K562 (cell line): ENCODE data around the gene U2SURP. TPM values are rescaled to one million over a fixed set of nuclear protein-coding genes. Genes with fewer than 3 reads are reported as not detected.

ENCODE experiments used
- ATAC-seq: fragments of 200-7000 bp; cut with Tn5 transposase; 3 replicates; pipeline ENCODE4 v1.9.1; 2020; ENCODE audit warnings: moderate library complexity
- BruUV-seq: library from RNA; stranded (reverse); fragments of 400-500 nt; replicated peaks from 2 replicates; lab custom pipeline; 2021; lab: Mats Ljungman, UMichigan
- CTCF ChIA-PET: fragments of 300-600 bp; formaldehyde crosslinking; extraction: SDS; loops from one replicate; lab custom pipeline; 2021; ENCODE audit warnings: low intra/inter-chr PET ratio; lab: Yijun Ruan, JAX
- POLR2A ChIA-PET: fragments of 300-600, 350-650 bp; sonication (Branson Sonifier 250); formaldehyde crosslinking; extraction: SDS; loops from one replicate; lab custom pipeline; 2021; ENCODE audit warnings: antibody characterized with exemption, inconsistent platforms; lab: Yijun Ruan, JAX
- DNase-seq, 4 experiments: peaks; one replicate each; pipeline versions ENCODE4 v3.0.0 to v3.0.0-alpha.2; 2011 to 2018; ENCODE audit warnings: low spot score in 3 of 4, mixed read lengths in 3 of 4; ENCODE audit errors: extremely low read depth in 1 of 4
- FAIRE-seq: peaks from 2 replicates; lab custom pipeline; 2011; peaks lifted over from hg19 to GRCh38; lab: Jason Lieb, UNC
- H2AFZ ChIP-seq: 2 replicates; pipeline ENCODE4 v1.6.0; 2011; ENCODE audit warnings: low read depth, low read length, control low read depth, inconsistent platforms
- H3K27ac ChIP-seq: fragments of 200-600 bp; 3 replicates; pipeline ENCODE4 v1.8.0; 2011; ENCODE audit warnings: low read depth, mild to moderate bottlenecking, control low read depth, inconsistent platforms, low read length, moderate library complexity, mixed read lengths; ENCODE audit errors: extremely low read depth
- H3K27me3 ChIP-seq, 2 experiments: fragments of 300-600 bp in 1 of 2; 2 replicates in 1 of 2; 3 replicates in 1 of 2; pipeline versions ENCODE4 v1.6.0 to v1.8.0; 2011; ENCODE audit warnings: inconsistent platforms in 2 of 2, low read length in 2 of 2, mild to moderate bottlenecking in 1 of 2, mixed read lengths in 1 of 2, moderate library complexity in 1 of 2; ENCODE audit not compliant: control insufficient read depth in 2 of 2, insufficient read depth in 2 of 2
- H3K36me3 ChIP-seq: fragments of 300-600 bp; 3 replicates; pipeline ENCODE4 v1.8.0; 2011; ENCODE audit warnings: mild to moderate bottlenecking, low read length, inconsistent platforms; ENCODE audit not compliant: control insufficient read depth, insufficient read depth
- H3K4me1 ChIP-seq, 2 experiments: fragments of 200-600 bp in 1 of 2; replicated peaks in 1 of 2; 2 replicates in 1 of 2; 3 replicates in 1 of 2; pipeline versions ENCODE4 v1.5.1 to v1.8.0; 2011; ENCODE audit warnings: inconsistent platforms in 2 of 2, low read length in 2 of 2, mild to moderate bottlenecking in 1 of 2, mixed read lengths in 1 of 2, moderate library complexity in 1 of 2; ENCODE audit not compliant: control insufficient read depth in 2 of 2, insufficient read depth in 2 of 2
- H3K4me2 ChIP-seq: 2 replicates; pipeline ENCODE4 v1.6.1; 2011; ENCODE audit warnings: low read length, control low read depth, inconsistent platforms, mixed read lengths; ENCODE audit not compliant: insufficient read depth
- H3K4me3 ChIP-seq: fragments of 200-600 bp; sonication (generic), shearing (Covaris generic); 2 replicates; pipeline ENCODE4 v1.5.1; 2016; ENCODE audit warnings: control low read depth, inconsistent platforms
- H3K79me2 ChIP-seq: fragments of 200-600 bp; 3 replicates; pipeline ENCODE4 v1.8.0; 2011; ENCODE audit warnings: low read length, inconsistent platforms; ENCODE audit not compliant: control insufficient read depth, insufficient read depth
- H3K9ac ChIP-seq, 2 experiments: 2 replicates each; pipeline versions ENCODE4 v1.6.0 to v1.6.1; 2011; ENCODE audit warnings: low read depth in 2 of 2, low read length in 2 of 2, control low read depth in 1 of 2, inconsistent platforms in 1 of 2, mild to moderate bottlenecking in 1 of 2, mixed read lengths in 1 of 2; ENCODE audit not compliant: insufficient read depth in 1 of 2
- H3K9me1 ChIP-seq: one replicate; pipeline ENCODE4 v1.6.0; 2011; ENCODE audit warnings: inconsistent platforms, mild to moderate bottlenecking, low read length, moderate library complexity; ENCODE audit not compliant: control insufficient read depth, insufficient read depth
- H3K9me3 ChIP-seq: replicated peaks from 2 replicates; pipeline ENCODE4 v1.5.1; 2011; ENCODE audit warnings: low read depth, low read length, inconsistent platforms; ENCODE audit not compliant: control insufficient read depth, insufficient read depth
- H4K20me1 ChIP-seq: replicated peaks from 2 replicates; pipeline ENCODE4 v1.6.1; 2011; ENCODE audit warnings: low read length, inconsistent platforms, mixed read lengths; ENCODE audit not compliant: control insufficient read depth, insufficient read depth
- RERE ChIP-seq: sonication (generic); formaldehyde crosslinking; IDR thresholded peaks from 2 replicates; pipeline ENCODE4 v1.8.0; 2023; ENCODE audit warnings: missing genetic modification reagents, mild to moderate bottlenecking, borderline replicate concordance
- WGBS: fragments of 100-300 bp; shearing (Covaris generic); methylation state at CpG from one replicate; pipeline ENCODE4 v1.1.6; 2016; ENCODE audit warnings: low coverage, mixed read lengths; ENCODE audit not compliant: insufficient coverage; ENCODE audit errors: missing lambda C conversion rate; 5-methylcytosine and 5-hydroxymethylcytosine counted together
- in situ Hi-C: fragments of 300-500 bp; cut with MboI; formaldehyde crosslinking; loops from 4 replicates; pipeline ENCODE4 v1.15.0; 2018; ENCODE audit warnings: inconsistent platforms, mixed read lengths
- intact Hi-C: fragments of 100-400 bp; cut with micrococcal nuclease; formaldehyde crosslinking; loops from 2 replicates; pipeline ENCODE4 v1.14.2; 2022
- polyA plus RNA-seq, 8 experiments: library from polyadenylated mRNA; depleted of rRNA in 4 of 8; stranded (reverse) in 5 of 8; unstranded in 3 of 8; fragments of >200 nt; fragmentation: Nextera tagmentation in 2 of 8; fragmentation: Illumina TruSeq in 1 of 8; extraction: Ambion mirVana in 2 of 8; extraction: Trizol in 1 of 8; gene quantifications; 2 replicates each; pipeline versions ENCODE4 v1.2.1 to v1.2.3, GENCODE V29; 2011 to 2014; ENCODE audit warnings: inconsistent platforms in 1 of 8, missing spikeins in 1 of 8
- total RNA-seq, 7 experiments: library from RNA; depleted of rRNA in 6 of 7; stranded (reverse); fragments of >200 nt in 6 of 7; fragmentation: Illumina TruSeq in 2 of 7; extraction: Trizol in 2 of 7; gene quantifications; 2 replicates each; pipeline versions ENCODE4 v1.2.1 to v1.2.3, GENCODE V29; 2011 to 2021; ENCODE audit warnings: low replicate concordance in 1 of 7

U2SURP gene
- total and polyA plus RNA-seq, 9 of the 15 experiments (the other 6 are each of a cell fraction or from before 2014, with no cell fraction given): 128 to 322 (median 191) TPM

DNA sequence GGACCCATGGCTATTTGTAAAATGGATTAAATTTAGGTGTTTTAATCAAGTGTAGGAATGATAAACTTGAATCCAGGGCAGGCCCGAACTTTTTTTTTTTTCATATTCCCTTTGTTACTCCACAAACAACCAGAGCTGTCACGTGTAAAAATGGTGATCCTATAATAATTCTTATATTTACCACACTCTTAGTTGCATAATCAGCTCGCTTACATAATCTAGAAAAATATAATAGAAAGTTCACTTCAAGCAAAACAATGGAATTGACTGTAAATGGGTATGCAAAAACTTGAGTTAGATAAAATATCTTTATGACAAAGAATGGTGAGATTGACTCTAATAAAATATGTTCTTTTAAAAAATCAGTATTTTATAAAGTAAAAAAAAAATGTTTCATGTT, 35.8 kb upstream of the U2SURP start:
- no peak for DNase-seq
- Histone ChIP-seq H3K4me3 (no peak overlapping the region), H3K9ac (no peak overlapping the region), H3K4me2 (no peak overlapping the region), H4K20me1 (no peaks in the 10 kb centered on the region), H3K36me3 (no peaks in the 10 kb centered on the region), H3K4me1 (peaks cover 15 to 26% of the 10 kb centered on the region in 2 experiments; a peak in 4 of 5 replicates), H2AFZ (no peak overlapping the region), H3K9me1 (no peaks in the 10 kb centered on the region), H3K9me3 (peaks cover 2% of the 10 kb centered on the region; the same call in 1 of the 2 replicates), H3K79me2 (no peaks in the 10 kb centered on the region), H3K27me3 (no peaks in the 10 kb centered on the region), H3K27ac (no peak overlapping the region)
- WGBS: 46% methylated on average over 3 of the region's 3 CpGs
- intact Hi-C loops: no loop called here
- no peak for FAIRE-seq
- TF ChIP-seq RERE (CRISPR knock-in tag): no peak
- ChIA-PET POLR2A (interaction anchor here (1.6 to 1.8 kb wide), 2 partner anchors 13 to 19 kb away, joined by 3 to 4 read pairs; no protein-coding TSS in a partner anchor), CTCF (no interaction called here)
- in situ Hi-C loops: no loop called here
- no TSS peak for BruUV-seq
- no peak for ATAC-seq
